GM13976 (cell line): Measurements from ENCODE around the gene MLEC.

ENCODE experiments used
- DNase-seq: peaks from one replicate; pipeline ENCODE4 v3.0.0; 2012; ENCODE audit warnings: low spot score
- CTCF ChIP-seq: IDR thresholded peaks from 2 replicates; pipeline ENCODE4 v1.5.1; 2012; ENCODE audit warnings: borderline replicate concordance, mild to moderate bottlenecking; ENCODE audit not compliant: insufficient read depth; ENCODE audit errors: extremely low read depth, missing control alignments, control extremely low read depth
- in situ Hi-C: fragments of 300-500 bp; cut with MboI; formaldehyde crosslinking; loops from one replicate; pipeline ENCODE4 v1.12.0; 2022; ENCODE audit warnings: low sequenced_read_pairs, mixed read lengths, inconsistent platforms; ENCODE audit not compliant: unreplicated experiment

Gene MLEC

GRCh38 chr12:120702637-120703036, 15.7 kb downstream of the MLEC start:
- no peak for DNase-seq
- no peak for TF ChIP-seq CTCF
- in situ Hi-C loops, result no loop called here

GRCh38 chr12:120703311-120703942, 16.5 kb downstream of the MLEC start:
- DNase-seq, result no peak

GRCh38 chr12:120705618-120706017, 18.7 kb downstream of the MLEC start:
- no peak for TF ChIP-seq CTCF
- no peak for DNase-seq
- in situ Hi-C loops, result no loop called here

More at GRCh38 chr12:120703311-120703942, 16.5 kb downstream of the MLEC start:
- no peak for TF ChIP-seq CTCF
- in situ Hi-C loops, result no loop called here

- TF ChIP-seq CTCF, result no peak
- in situ Hi-C loops, result no loop called here
- no peak for DNase-seq
These were observed 19.1 kb downstream of the MLEC start for GRCh38 chr12:120706029-120706428.

- DNase-seq, result no peak
- in situ Hi-C loops, result no loop called here
- TF ChIP-seq CTCF, result no peak
These were observed 21.7 kb downstream of the MLEC start for GRCh38 chr12:120708651-120709050.

GRCh38 chr12:120710031-120710804, 23.3 kb downstream of the MLEC start, which contains the start of gene UNC119B:
TSS of gene UNC119B (plus strand) at chr12:120710458. CDS start at chr12:120710475, 17 bp downstream.
- in situ Hi-C loops, result loop anchor here (10.0 kb wide), 1 partner anchor 115 kb away; no protein-coding TSS in a partner anchor
- peak; percentile 90 for DNase-seq

More at GRCh38 chr12:120710031-120710804, 23.3 kb downstream of the MLEC start, which contains the start of gene UNC119B:
- TF ChIP-seq CTCF, result no peak
